GM12878 (cell line): ENCODE results near the gene NELL1. TPM values are rescaled to one million over a fixed set of nuclear protein-coding genes. Genes with fewer than 3 reads are reported as not detected.

Experiments used
- ATAC-seq: fragments of 200-7000 bp; cut with Tn5 transposase; 3 replicates; pipeline ENCODE4 v1.9.1; 2020; ENCODE audit warnings: mild to moderate bottlenecking, moderate library complexity
- BruUV-seq: library from RNA; stranded (reverse); fragments of 400-500 nt; replicated peaks from 2 replicates; lab custom pipeline; 2021; lab: Mats Ljungman, UMichigan
- CTCF ChIA-PET: fragments of 300-600 bp; sonication (Branson Sonifier 250); formaldehyde crosslinking; extraction: SDS; loops from one replicate; lab custom pipeline; 2021; ENCODE audit warnings: inconsistent platforms; lab: Yijun Ruan, JAX
- POLR2A ChIA-PET: fragments of 350-600 bp; formaldehyde crosslinking; extraction: SDS; loops from one replicate; lab custom pipeline; 2021; ENCODE audit warnings: inconsistent platforms; lab: Charles Lee
- RAD21 ChIA-PET: fragments of 300-600 bp; sonication (Branson Sonifier 250); formaldehyde crosslinking; loops from one replicate; lab custom pipeline; 2023; ENCODE audit warnings: antibody characterized with exemption; ENCODE audit not compliant: unreplicated experiment; lab: Charles Lee
- SMC1A ChIA-PET: fragments of 300-600 bp; sonication (Branson Sonifier 250); formaldehyde crosslinking; loops from one replicate; lab custom pipeline; 2023; ENCODE audit not compliant: unreplicated experiment, uncharacterized antibody; lab: Charles Lee
- DNase-seq: peaks from one replicate; pipeline ENCODE4 v3.0.0-alpha.2; 2011; ENCODE audit warnings: low read depth, low spot score
- FAIRE-seq: peaks from 3 replicates; lab custom pipeline; 2011; peaks lifted over from hg19 to GRCh38; lab: Jason Lieb, UNC
- H2AFZ ChIP-seq: 2 replicates; pipeline ENCODE4 v1.6.0; 2011; ENCODE audit warnings: low read depth, low read length, control low read depth; ENCODE audit not compliant: control insufficient read depth
- H3K27ac ChIP-seq: 2 replicates; pipeline ENCODE4 v1.5.1; 2011; ENCODE audit warnings: control low read depth; ENCODE audit not compliant: control insufficient read depth, insufficient read depth
- H3K27me3 ChIP-seq, 2 experiments: replicated peaks in 1 of 2; 2 replicates each; pipeline versions ENCODE4 v1.6.0 to v1.6.1; 2011; ENCODE audit warnings: low read length in 1 of 2; ENCODE audit not compliant: control insufficient read depth in 2 of 2, insufficient read depth in 2 of 2
- H3K36me3 ChIP-seq, 2 experiments: 2 replicates each; pipeline ENCODE4 v1.5.1; 2011; ENCODE audit warnings: low read length in 1 of 2; ENCODE audit not compliant: control insufficient read depth in 2 of 2, insufficient read depth in 2 of 2
- H3K4me1 ChIP-seq: 2 replicates; pipeline ENCODE4 v1.6.1; 2011; ENCODE audit warnings: mild to moderate bottlenecking, low read length, moderate library complexity, mixed read lengths; ENCODE audit not compliant: control insufficient read depth, insufficient read depth
- H3K4me2 ChIP-seq: 2 replicates; pipeline ENCODE4 v1.6.0; 2011; ENCODE audit warnings: control low read depth; ENCODE audit not compliant: control insufficient read depth, insufficient read depth
- H3K4me3 ChIP-seq: fragments of 200-600 bp; sonication (generic); 2 replicates; pipeline ENCODE4 v1.5.1; 2016
- H3K79me2 ChIP-seq: 2 replicates; pipeline ENCODE4 v1.6.0; 2011; ENCODE audit warnings: low read length; ENCODE audit not compliant: control insufficient read depth, insufficient read depth
- H3K9ac ChIP-seq: 2 replicates; pipeline ENCODE4 v1.8.0; 2011; ENCODE audit warnings: low read length, control low read depth, mixed read lengths; ENCODE audit not compliant: control insufficient read depth, insufficient read depth
- H3K9me3 ChIP-seq: replicated peaks from 3 replicates; pipeline ENCODE4 v1.5.1; 2011; ENCODE audit warnings: mild to moderate bottlenecking, low read length; ENCODE audit not compliant: control insufficient read depth, insufficient read depth
- H4K20me1 ChIP-seq: 2 replicates; pipeline ENCODE4 v1.6.0; 2011; ENCODE audit not compliant: control insufficient read depth, insufficient read depth
- NR2C2 ChIP-seq: IDR thresholded peaks from 2 replicates; pipeline ENCODE4 v1.6.1; 2011; ENCODE audit warnings: borderline replicate concordance, low read depth; ENCODE audit not compliant: control insufficient read depth, insufficient read length
- PAX8 ChIP-seq: fragments of 450-650 bp; IDR thresholded peaks from 2 replicates; pipeline ENCODE4 v1.6.1; 2017; ENCODE audit warnings: mild to moderate bottlenecking, moderate library complexity
- PML ChIP-seq: IDR thresholded peaks from 2 replicates; pipeline ENCODE4 v1.6.1; 2012; ENCODE audit warnings: low read length, inconsistent platforms
- RAD21 ChIP-seq: IDR thresholded peaks from 2 replicates; pipeline ENCODE4 v1.6.1; 2011; ENCODE audit warnings: mild to moderate bottlenecking, low read depth, low read length, moderate library complexity; ENCODE audit not compliant: insufficient read depth
- RBBP5 ChIP-seq: fragments of 200-600 bp; sonication (generic); conservative IDR thresholded peaks from 2 replicates; pipeline ENCODE4 v1.6.1; 2016
- SP1 ChIP-seq: IDR thresholded peaks from one replicate; pipeline ENCODE4 v1.6.1; 2011; ENCODE audit warnings: low read depth, low read length
- TBL1XR1 ChIP-seq: IDR thresholded peaks from 2 replicates; pipeline ENCODE4 v1.6.1; 2012; ENCODE audit warnings: low read depth, low read length, improper control_type of control experiment
- WGBS: methylation state at CpG from one replicate; pipeline ENCODE4 v1.1.6; 2016; ENCODE audit warnings: low lambda C conversion rate; ENCODE audit not compliant: insufficient replicate concordance, insufficient coverage; ENCODE audit errors: missing lambda C conversion rate; 5-methylcytosine and 5-hydroxymethylcytosine counted together
- in situ Hi-C: fragments of 300-500 bp; cut with MboI; formaldehyde crosslinking; loops from 9 replicates; pipeline ENCODE4 v1.14.3; 2018; ENCODE audit warnings: mixed read lengths
- intact Hi-C: fragments of 100-400 bp; cut with micrococcal nuclease; formaldehyde crosslinking; loops from one replicate; pipeline ENCODE4 v1.14.2; 2022; ENCODE audit not compliant: unreplicated experiment
- polyA plus RNA-seq, 11 experiments: library from polyadenylated mRNA; depleted of rRNA in 4 of 11; unstranded in 6 of 11; stranded (reverse) in 5 of 11; fragments of >200 nt; fragmentation: Nextera tagmentation in 4 of 11; fragmentation: Illumina TruSeq in 1 of 11; extraction: Ambion mirVana in 4 of 11; extraction: Trizol in 1 of 11; gene quantifications; 1 replicate in 1 of 11; 2 replicates in 10 of 11; pipeline versions ENCODE4 v1.2.1 to v1.2.3, GENCODE V29; 2011 to 2016; ENCODE audit warnings: inconsistent platforms in 2 of 11, missing spikeins in 2 of 11, low read depth in 1 of 11
- total RNA-seq, 4 experiments: library from RNA; depleted of rRNA in 3 of 4; stranded (reverse); fragments of >200 nt in 3 of 4; fragmentation: Illumina TruSeq in 1 of 4; extraction: Trizol in 1 of 4; gene quantifications; 2 replicates each; pipeline versions ENCODE4 v1.2.1 to v1.2.3, GENCODE V29; 2013 to 2021
- TF ChIP-seq, protein P1 (sequence below): fragments of 450-650 bp; formaldehyde crosslinking; IDR thresholded peaks from 2 replicates; pipeline ENCODE4 v1.5.0; 2022; ENCODE audit warnings: mild to moderate bottlenecking, missing genetic modification characterization
- TF ChIP-seq, protein P2 (sequence below): fragments of 450-650 bp; IDR thresholded peaks from 2 replicates; pipeline ENCODE4 v1.6.1; 2016; ENCODE audit warnings: mild to moderate bottlenecking, moderate library complexity, borderline replicate concordance
- TF ChIP-seq, protein P3 (sequence below): fragments of 450-650 bp; IDR thresholded peaks from 2 replicates; pipeline ENCODE4 v1.6.1; 2017; ENCODE audit warnings: mild to moderate bottlenecking, moderate library complexity

Gene NELL1
- total and polyA plus RNA-seq, 10 of the 15 experiments (the other 5 are each of a cell fraction or from before 2014, with no cell fraction given) = 0.02 to 0.12 TPM; not detected in 8

DNA sequence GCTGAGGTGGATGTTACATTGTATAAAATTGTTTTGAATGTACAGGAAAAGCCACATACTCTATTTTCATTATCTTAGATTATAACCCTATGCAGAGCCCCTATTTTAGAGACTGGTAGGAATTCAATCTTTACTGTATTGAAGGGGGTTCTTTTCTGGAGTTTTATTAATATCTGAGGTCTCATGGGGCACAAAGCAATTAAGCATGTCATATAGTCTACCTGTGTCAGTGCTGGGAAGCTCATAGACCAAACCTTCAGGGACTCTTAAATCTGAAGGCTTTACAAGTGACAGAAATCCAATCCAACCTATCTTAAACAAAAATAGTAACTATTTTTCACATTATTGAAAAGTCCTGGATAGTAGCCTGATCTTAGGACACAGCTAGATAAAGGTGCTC is 733.7 kb downstream of the NELL1 start (continued):
- no peak for TF ChIP-seq RAD21
- TF ChIP-seq PAX8 = no peak
- TF ChIP-seq PML = no peak
- no peak for TF ChIP-seq NR2C2

DNA sequence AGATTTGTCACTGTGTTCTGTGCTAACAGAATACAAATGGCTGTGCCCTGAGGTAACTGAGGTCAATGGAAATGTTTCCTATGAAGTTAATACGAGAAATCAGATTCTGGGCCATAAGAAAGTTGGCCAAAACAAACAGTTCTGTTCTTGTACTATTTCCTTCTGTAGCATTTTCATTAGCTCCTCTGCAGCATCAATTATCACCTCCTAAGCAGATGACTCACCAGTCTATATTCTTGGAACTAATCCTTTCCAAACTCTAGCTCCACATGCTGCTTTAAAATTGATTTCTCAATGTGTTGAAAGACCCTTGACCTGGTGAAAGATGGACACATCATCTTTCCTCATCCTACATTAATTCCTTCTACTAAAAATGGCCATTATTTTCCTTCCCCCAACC is 736.0 kb downstream of the NELL1 start:
- H3K27me3 ChIP-seq = no peaks in the 10 kb centered on the region
- no peak overlapping the region for H3K27ac ChIP-seq
- H3K4me2 ChIP-seq = no peak overlapping the region
- no TSS peak for BruUV-seq
- in situ Hi-C loops = no loop called here
- H3K4me1 ChIP-seq = no peaks in the 10 kb centered on the region
- 17% methylated on average over 1 of the region's 1 CpG for WGBS
- no peak overlapping the region for H3K4me3 ChIP-seq
- H3K9ac ChIP-seq = no peak overlapping the region
- FAIRE-seq (no peak), DNase-seq (no peak), ATAC-seq (no peak)
- no peak overlapping the region for H2AFZ ChIP-seq
- H3K79me2 ChIP-seq = no peaks in the 10 kb centered on the region
- no peaks in the 10 kb centered on the region for H4K20me1 ChIP-seq
- ChIA-PET CTCF (interaction anchor here (1.0 kb wide), 1 partner anchor 106 kb away, joined by 3 read pairs; no protein-coding TSS in a partner anchor), SMC1A (interaction anchor here (2.2 kb wide), 1 partner anchor 106 kb away, joined by 9 read pairs; no protein-coding TSS in a partner anchor), POLR2A (no interaction called here), RAD21 (no interaction called here)
- TF ChIP-seq, protein P1, sequence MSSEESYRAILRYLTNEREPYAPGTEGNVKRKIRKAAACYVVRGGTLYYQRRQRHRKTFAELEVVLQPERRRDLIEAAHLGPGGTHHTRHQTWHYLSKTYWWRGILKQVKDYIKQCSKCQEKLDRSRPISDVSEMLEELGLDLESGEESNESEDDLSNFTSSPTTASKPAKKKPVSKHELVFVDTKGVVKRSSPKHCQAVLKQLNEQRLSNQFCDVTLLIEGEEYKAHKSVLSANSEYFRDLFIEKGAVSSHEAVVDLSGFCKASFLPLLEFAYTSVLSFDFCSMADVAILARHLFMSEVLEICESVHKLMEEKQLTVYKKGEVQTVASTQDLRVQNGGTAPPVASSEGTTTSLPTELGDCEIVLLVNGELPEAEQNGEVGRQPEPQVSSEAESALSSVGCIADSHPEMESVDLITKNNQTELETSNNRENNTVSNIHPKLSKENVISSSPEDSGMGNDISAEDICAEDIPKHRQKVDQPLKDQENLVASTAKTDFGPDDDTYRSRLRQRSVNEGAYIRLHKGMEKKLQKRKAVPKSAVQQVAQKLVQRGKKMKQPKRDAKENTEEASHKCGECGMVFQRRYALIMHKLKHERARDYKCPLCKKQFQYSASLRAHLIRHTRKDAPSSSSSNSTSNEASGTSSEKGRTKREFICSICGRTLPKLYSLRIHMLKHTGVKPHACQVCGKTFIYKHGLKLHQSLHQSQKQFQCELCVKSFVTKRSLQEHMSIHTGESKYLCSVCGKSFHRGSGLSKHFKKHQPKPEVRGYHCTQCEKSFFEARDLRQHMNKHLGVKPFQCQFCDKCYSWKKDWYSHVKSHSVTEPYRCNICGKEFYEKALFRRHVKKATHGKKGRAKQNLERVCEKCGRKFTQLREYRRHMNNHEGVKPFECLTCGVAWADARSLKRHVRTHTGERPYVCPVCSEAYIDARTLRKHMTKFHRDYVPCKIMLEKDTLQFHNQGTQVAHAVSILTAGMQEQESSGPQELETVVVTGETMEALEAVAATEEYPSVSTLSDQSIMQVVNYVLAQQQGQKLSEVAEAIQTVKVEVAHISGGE (CRISPR knock-in tag) = no peak
- TF ChIP-seq SP1 (no peak), TBL1XR1 (no peak), RBBP5 (no peak)
- TF ChIP-seq, protein P2, sequence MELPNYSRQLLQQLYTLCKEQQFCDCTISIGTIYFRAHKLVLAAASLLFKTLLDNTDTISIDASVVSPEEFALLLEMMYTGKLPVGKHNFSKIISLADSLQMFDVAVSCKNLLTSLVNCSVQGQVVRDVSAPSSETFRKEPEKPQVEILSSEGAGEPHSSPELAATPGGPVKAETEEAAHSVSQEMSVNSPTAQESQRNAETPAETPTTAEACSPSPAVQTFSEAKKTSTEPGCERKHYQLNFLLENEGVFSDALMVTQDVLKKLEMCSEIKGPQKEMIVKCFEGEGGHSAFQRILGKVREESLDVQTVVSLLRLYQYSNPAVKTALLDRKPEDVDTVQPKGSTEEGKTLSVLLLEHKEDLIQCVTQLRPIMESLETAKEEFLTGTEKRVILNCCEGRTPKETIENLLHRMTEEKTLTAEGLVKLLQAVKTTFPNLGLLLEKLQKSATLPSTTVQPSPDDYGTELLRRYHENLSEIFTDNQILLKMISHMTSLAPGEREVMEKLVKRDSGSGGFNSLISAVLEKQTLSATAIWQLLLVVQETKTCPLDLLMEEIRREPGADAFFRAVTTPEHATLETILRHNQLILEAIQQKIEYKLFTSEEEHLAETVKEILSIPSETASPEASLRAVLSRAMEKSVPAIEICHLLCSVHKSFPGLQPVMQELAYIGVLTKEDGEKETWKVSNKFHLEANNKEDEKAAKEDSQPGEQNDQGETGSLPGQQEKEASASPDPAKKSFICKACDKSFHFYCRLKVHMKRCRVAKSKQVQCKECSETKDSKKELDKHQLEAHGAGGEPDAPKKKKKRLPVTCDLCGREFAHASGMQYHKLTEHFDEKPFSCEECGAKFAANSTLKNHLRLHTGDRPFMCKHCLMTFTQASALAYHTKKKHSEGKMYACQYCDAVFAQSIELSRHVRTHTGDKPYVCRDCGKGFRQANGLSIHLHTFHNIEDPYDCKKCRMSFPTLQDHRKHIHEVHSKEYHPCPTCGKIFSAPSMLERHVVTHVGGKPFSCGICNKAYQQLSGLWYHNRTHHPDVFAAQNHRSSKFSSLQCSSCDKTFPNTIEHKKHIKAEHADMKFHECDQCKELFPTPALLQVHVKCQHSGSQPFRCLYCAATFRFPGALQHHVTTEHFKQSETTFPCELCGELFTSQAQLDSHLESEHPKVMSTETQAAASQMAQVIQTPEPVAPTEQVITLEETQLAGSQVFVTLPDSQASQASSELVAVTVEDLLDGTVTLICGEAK = no peak
- TF ChIP-seq, protein P3, sequence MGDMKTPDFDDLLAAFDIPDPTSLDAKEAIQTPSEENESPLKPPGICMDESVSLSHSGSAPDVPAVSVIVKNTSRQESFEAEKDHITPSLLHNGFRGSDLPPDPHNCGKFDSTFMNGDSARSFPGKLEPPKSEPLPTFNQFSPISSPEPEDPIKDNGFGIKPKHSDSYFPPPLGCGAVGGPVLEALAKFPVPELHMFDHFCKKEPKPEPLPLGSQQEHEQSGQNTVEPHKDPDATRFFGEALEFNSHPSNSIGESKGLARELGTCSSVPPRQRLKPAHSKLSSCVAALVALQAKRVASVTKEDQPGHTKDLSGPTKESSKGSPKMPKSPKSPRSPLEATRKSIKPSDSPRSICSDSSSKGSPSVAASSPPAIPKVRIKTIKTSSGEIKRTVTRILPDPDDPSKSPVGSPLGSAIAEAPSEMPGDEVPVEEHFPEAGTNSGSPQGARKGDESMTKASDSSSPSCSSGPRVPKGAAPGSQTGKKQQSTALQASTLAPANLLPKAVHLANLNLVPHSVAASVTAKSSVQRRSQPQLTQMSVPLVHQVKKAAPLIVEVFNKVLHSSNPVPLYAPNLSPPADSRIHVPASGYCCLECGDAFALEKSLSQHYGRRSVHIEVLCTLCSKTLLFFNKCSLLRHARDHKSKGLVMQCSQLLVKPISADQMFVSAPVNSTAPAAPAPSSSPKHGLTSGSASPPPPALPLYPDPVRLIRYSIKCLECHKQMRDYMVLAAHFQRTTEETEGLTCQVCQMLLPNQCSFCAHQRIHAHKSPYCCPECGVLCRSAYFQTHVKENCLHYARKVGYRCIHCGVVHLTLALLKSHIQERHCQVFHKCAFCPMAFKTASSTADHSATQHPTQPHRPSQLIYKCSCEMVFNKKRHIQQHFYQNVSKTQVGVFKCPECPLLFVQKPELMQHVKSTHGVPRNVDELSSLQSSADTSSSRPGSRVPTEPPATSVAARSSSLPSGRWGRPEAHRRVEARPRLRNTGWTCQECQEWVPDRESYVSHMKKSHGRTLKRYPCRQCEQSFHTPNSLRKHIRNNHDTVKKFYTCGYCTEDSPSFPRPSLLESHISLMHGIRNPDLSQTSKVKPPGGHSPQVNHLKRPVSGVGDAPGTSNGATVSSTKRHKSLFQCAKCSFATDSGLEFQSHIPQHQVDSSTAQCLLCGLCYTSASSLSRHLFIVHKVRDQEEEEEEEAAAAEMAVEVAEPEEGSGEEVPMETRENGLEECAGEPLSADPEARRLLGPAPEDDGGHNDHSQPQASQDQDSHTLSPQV = no peak
- no peaks in the 10 kb centered on the region for H3K9me3 ChIP-seq
- intact Hi-C loops = no loop called here
- no peaks in the 10 kb centered on the region for H3K36me3 ChIP-seq
